ENCODE measurements around the gene SV2B.

The SV2B gene

DNA sequence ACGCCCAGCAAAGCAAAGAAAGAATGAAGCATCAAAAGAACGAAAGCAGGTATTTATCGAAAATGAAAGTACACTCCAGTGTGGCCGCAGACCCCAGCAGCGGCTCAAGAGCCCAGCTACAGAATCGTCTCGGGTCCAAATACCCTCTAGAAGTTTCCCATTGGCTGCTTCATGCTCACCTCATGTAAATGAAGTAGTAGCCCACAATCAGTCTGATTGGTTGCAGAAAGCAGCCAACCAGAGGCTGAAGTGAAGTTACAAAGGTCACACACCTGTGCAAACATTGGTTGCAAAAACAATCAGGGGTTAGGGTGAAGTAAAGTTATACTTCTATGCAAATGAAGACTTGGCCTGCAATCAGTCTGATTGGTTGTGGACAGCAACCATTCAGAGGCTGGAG lies 32.0 kb downstream of the SV2B start:
- Histone ChIP-seq H3K27ac (replicated peaks) (no peak overlapping the region), H3K4me3 (replicated peaks; ENCODE audit: insufficient read depth, low read length) (no peak overlapping the region), H3K27me3 (ENCODE audit: insufficient read depth, poor library complexity, severe bottlenecking) (peaks cover 4% of the 10 kb centered on the region)
- TF ChIP-seq SPI1 (IDR thresholded peaks at IDR 0.05; ENCODE audit: borderline replicate concordance, low read depth), result no peak
- no peak for TF ChIP-seq CTCF (IDR thresholded peaks at IDR 0.05; ENCODE audit: insufficient read depth, low read length)
- TF ChIP-seq, protein P1, sequence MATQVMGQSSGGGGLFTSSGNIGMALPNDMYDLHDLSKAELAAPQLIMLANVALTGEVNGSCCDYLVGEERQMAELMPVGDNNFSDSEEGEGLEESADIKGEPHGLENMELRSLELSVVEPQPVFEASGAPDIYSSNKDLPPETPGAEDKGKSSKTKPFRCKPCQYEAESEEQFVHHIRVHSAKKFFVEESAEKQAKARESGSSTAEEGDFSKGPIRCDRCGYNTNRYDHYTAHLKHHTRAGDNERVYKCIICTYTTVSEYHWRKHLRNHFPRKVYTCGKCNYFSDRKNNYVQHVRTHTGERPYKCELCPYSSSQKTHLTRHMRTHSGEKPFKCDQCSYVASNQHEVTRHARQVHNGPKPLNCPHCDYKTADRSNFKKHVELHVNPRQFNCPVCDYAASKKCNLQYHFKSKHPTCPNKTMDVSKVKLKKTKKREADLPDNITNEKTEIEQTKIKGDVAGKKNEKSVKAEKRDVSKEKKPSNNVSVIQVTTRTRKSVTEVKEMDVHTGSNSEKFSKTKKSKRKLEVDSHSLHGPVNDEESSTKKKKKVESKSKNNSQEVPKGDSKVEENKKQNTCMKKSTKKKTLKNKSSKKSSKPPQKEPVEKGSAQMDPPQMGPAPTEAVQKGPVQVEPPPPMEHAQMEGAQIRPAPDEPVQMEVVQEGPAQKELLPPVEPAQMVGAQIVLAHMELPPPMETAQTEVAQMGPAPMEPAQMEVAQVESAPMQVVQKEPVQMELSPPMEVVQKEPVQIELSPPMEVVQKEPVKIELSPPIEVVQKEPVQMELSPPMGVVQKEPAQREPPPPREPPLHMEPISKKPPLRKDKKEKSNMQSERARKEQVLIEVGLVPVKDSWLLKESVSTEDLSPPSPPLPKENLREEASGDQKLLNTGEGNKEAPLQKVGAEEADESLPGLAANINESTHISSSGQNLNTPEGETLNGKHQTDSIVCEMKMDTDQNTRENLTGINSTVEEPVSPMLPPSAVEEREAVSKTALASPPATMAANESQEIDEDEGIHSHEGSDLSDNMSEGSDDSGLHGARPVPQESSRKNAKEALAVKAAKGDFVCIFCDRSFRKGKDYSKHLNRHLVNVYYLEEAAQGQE (IDR thresholded peaks at IDR 0.05; ENCODE audit: insufficient replicate concordance, low read depth), result no peak
- no peak for TF ChIP-seq GABPA (IDR thresholded peaks at IDR 0.05; ENCODE audit: low read depth)
- no peak for DNase-seq (ENCODE audit: low read depth in 1 of 2, low spot score in 1 of 2)

GRCh38 chr15:91133511-91133910 lies 33.5 kb downstream of the SV2B start:
- TF ChIP-seq CTCF (IDR thresholded peaks at IDR 0.05; ENCODE audit: insufficient read depth, low read length), result no peak
- no peak for TF ChIP-seq SPI1 (IDR thresholded peaks at IDR 0.05; ENCODE audit: borderline replicate concordance, low read depth)
- TF ChIP-seq, protein P1 (IDR thresholded peaks at IDR 0.05; ENCODE audit: insufficient replicate concordance, low read depth), result no peak
- Histone ChIP-seq H3K4me3 (replicated peaks; ENCODE audit: insufficient read depth, low read length) (no peak overlapping the region), H3K27me3 (ENCODE audit: insufficient read depth, poor library complexity, severe bottlenecking) (peaks cover 4% of the 10 kb centered on the region), H3K27ac (replicated peaks) (no peak overlapping the region)
- no peak for DNase-seq (ENCODE audit: low read depth in 1 of 2, low spot score in 1 of 2)

GRCh38 chr15:91135201-91136130 lies 35.4 kb downstream of the SV2B start:
- Histone ChIP-seq H3K4me3 (replicated peaks; ENCODE audit: insufficient read depth, low read length) (no peak overlapping the region), H3K27me3 (ENCODE audit: insufficient read depth, poor library complexity, severe bottlenecking) (peaks cover 4% of the 10 kb centered on the region), H3K27ac (replicated peaks) (no peak overlapping the region)
- TF ChIP-seq GABPA (IDR thresholded peaks at IDR 0.05; ENCODE audit: low read depth), result no peak
- TF ChIP-seq SPI1 (IDR thresholded peaks at IDR 0.05; ENCODE audit: borderline replicate concordance, low read depth), result peak; percentile 71; the same call in 1 of the 2 replicates
- no peak for TF ChIP-seq POLR2AphosphoS5 (IDR thresholded peaks at IDR 0.05; ENCODE audit: low read depth)
- no peak for TF ChIP-seq CTCF (IDR thresholded peaks at IDR 0.05; ENCODE audit: insufficient read depth, low read length)
- TF ChIP-seq, protein P1 (IDR thresholded peaks at IDR 0.05; ENCODE audit: insufficient replicate concordance, low read depth), result no peak
- peak in 1 of 2 experiments; percentile 24 for DNase-seq (ENCODE audit: low read depth in 1 of 2, low spot score in 1 of 2)

Measured in HL-60 (cell line).